Stomach (tissue), 9 donors: ENCODE measurements around the gene SRP14. TPM values are rescaled to one million over a fixed set of nuclear protein-coding genes. Genes with fewer than 3 reads are reported as not detected.

Source experiments
- DNase-seq, 2 donors: peaks; one replicate each; pipeline versions ENCODE4 v3.0.0 to v3.0.0-alpha.2; 2013 to 2019
- H3K27ac ChIP-seq, 5 donors: fragments of 200-600 bp in 4 of 5; sonication (generic) in 4 of 5; one replicate each; pipeline ENCODE4 v1.5.1; 2013 to 2019; ENCODE audit warnings: mild to moderate bottlenecking in 1 of 5, moderate library complexity in 1 of 5
- H3K27me3 ChIP-seq, 3 donors: fragments of 200-600 bp; sonication (generic); one replicate each; pipeline ENCODE4 v1.5.1; 2017 to 2019; ENCODE audit warnings: mixed run types in 1 of 3
- H3K36me3 ChIP-seq, 4 donors: fragments of 200-600 bp; sonication (generic); 1 replicate in 3 of 4; 2 replicates in 1 of 4; pipeline ENCODE4 v1.5.1; 2016 to 2019
- H3K4me1 ChIP-seq, 4 donors: fragments of 200-600 bp; sonication (generic); one replicate each; pipeline ENCODE4 v1.5.1; 2016 to 2019
- H3K4me3 ChIP-seq, 4 donors: fragments of 200-600 bp; sonication (generic) in 3 of 4; one replicate each; pipeline ENCODE4 v1.5.1; 2016 to 2019; ENCODE audit warnings: mild to moderate bottlenecking in 1 of 4
- H3K9me3 ChIP-seq, 4 donors: fragments of 200-600 bp; sonication (generic); one replicate each; pipeline ENCODE4 v1.5.1; 2016 to 2019
- CTCF ChIP-seq, 7 experiments: fragments of 450-650 bp in 4 of 7; fragments of 200-600 bp in 3 of 7; sonication (generic) in 3 of 7; IDR thresholded peaks; one replicate each; pipeline ENCODE4 v1.5.1; 2016 to 2019; ENCODE audit warnings: antibody characterized with exemption in 7 of 7, control low read depth in 2 of 7, mild to moderate bottlenecking in 1 of 7
- EP300 ChIP-seq: sonication (generic); formaldehyde crosslinking; IDR thresholded peaks from one replicate; pipeline ENCODE4 v1.6.1; 2017; ENCODE audit warnings: antibody characterized with exemption
- POLR2A ChIP-seq, 4 donors: fragments of 450-650 bp; IDR thresholded peaks; one replicate each; pipeline ENCODE4 v1.6.1; 2016; ENCODE audit warnings: antibody characterized with exemption in 4 of 4, control low read depth in 2 of 4, mild to moderate bottlenecking in 1 of 4, moderate library complexity in 1 of 4
- POLR2AphosphoS5 ChIP-seq, 3 donors: sonication (generic); formaldehyde crosslinking; IDR thresholded peaks; one replicate each; pipeline ENCODE4 v1.6.1; 2016; ENCODE audit warnings: antibody characterized with exemption in 3 of 3
- WGBS, 5 donors: extraction: QIAGEN DNeasy Blood & Tissue Kit in 3 of 5; methylation state at CpG; one replicate each; pipeline versions ENCODE4 v1.1.5 to v1.1.7; 2013 to 2018; 5-methylcytosine and 5-hydroxymethylcytosine counted together
- intact Hi-C: fragments of 100-400 bp; cut with DNase I; formaldehyde crosslinking; loops from one replicate; pipeline ENCODE4 v1.15.1; 2023; ENCODE audit warnings: low total_unique reads
- polyA plus RNA-seq, 3 donors: library from polyadenylated mRNA; stranded (reverse); fragments of 200-250 nt; gene quantifications; one replicate each; pipeline ENCODE4 v1.2.3, GENCODE V29; 2013
- total RNA-seq, 5 donors: library from RNA; depleted of rRNA; stranded (reverse); fragments of >200 nt; gene quantifications; one replicate each; pipeline versions ENCODE4 v1.1.0 to v1.2.3, GENCODE V29; 2014 to 2016
- donor health status: healthy with polysubstance abuse.
- donor health status: Bipolar disorder and iron deficiency.
- donor health status: healthy.

SRP14 gene
- total and polyA plus RNA-seq, 8 donors: 72.4 to 411 (median 284) TPM

GRCh38 chr15:40043927-40044716, 5.1 kb upstream of the SRP14 start:
- Histone ChIP-seq H3K27me3 (no peaks in the 10 kb centered on the region), H3K27ac (peak overlapping the region in 2 of 5 donors; percentile 65 to 76), H3K9me3 (no peaks in the 10 kb centered on the region), H3K36me3 (no peaks in the 10 kb centered on the region), H3K4me3 (no peak overlapping the region), H3K4me1 (peaks cover 15 to 63% (median 49%) of the 10 kb centered on the region in 4 donors)
- DNase-seq: no peak
- intact Hi-C loops: no loop called here
- TF ChIP-seq POLR2AphosphoS5 (IDR thresholded peaks at IDR 0.05): no peak
- no peak for TF ChIP-seq POLR2A (IDR thresholded peaks at IDR 0.05)
- 57 to 73% (median 67%) methylated on average over 10 of the region's 10 CpGs for whole genome bisulfite sequencing, 5 donors

GRCh38 chr15:40042791-40043320, 3.9 kb upstream of the SRP14 start:
- H3K4me3 ChIP-seq: no peak overlapping the region
- DNase-seq: no peak
- H3K27ac ChIP-seq: no peak overlapping the region
- H3K4me1 ChIP-seq: peaks cover 13 to 55% (median 49%) of the 10 kb centered on the region in 4 donors
- H3K27me3 ChIP-seq: no peaks in the 10 kb centered on the region
- no peaks in the 10 kb centered on the region for H3K9me3 ChIP-seq
- H3K36me3 ChIP-seq: no peaks in the 10 kb centered on the region
- no peak for TF ChIP-seq CTCF (IDR thresholded peaks at IDR 0.05)
- no peak for TF ChIP-seq POLR2A (IDR thresholded peaks at IDR 0.05)
- no peak for TF ChIP-seq EP300
- no peak for TF ChIP-seq POLR2AphosphoS5 (IDR thresholded peaks at IDR 0.05)
- intact Hi-C loops: no loop called here
- 83 to 95% (median 91%) methylated on average over 5 of the region's 5 CpGs for WGBS, 5 donors

GRCh38 chr15:40040770-40041169, 1.8 kb upstream of the SRP14 start:
- intact Hi-C loops: no loop called here
- Histone ChIP-seq H3K36me3 (peaks cover 12 to 15% (median 14%) of the 10 kb centered on the region in 4 donors), H3K4me1 (peaks cover 6 to 52% (median 46%) of the 10 kb centered on the region in 4 donors), H3K27me3 (no peaks in the 10 kb centered on the region), H3K27ac (peak overlapping the region in 3 of 5 donors; percentile 95 to 97 (median 96)), H3K9me3 (no peaks in the 10 kb centered on the region), H3K4me3 (no peak overlapping the region)
- TF ChIP-seq POLR2AphosphoS5 (IDR thresholded peaks at IDR 0.05): no peak
- no peak for TF ChIP-seq POLR2A (IDR thresholded peaks at IDR 0.05)
- TF ChIP-seq EP300: no peak
- no peak for TF ChIP-seq CTCF (IDR thresholded peaks at IDR 0.05)
- WGBS, 5 donors: 72 to 83% (median 80%) methylated on average over 3 of the region's 3 CpGs
- no peak for DNase-seq

GRCh38 chr15:40040293-40040635, 1.3 kb upstream of the SRP14 start:
- peaks cover 6 to 47% (median 41%) of the 10 kb centered on the region in 4 donors for H3K4me1 ChIP-seq
- TF ChIP-seq POLR2AphosphoS5 (IDR thresholded peaks at IDR 0.05): no peak
- no peak for TF ChIP-seq POLR2A (IDR thresholded peaks at IDR 0.05)
- no peak for TF ChIP-seq CTCF (IDR thresholded peaks at IDR 0.05)
- no peak for TF ChIP-seq EP300
- intact Hi-C loops: no loop called here
- H3K27ac ChIP-seq: peak overlapping the region; percentile 19 to 97 (median 95)
- peak overlapping the region in 3 of 4 donors; percentile 75 to 90 (median 89) for H3K4me3 ChIP-seq
- no peak for DNase-seq
- no peaks in the 10 kb centered on the region for H3K9me3 ChIP-seq
- H3K27me3 ChIP-seq: no peaks in the 10 kb centered on the region
- peaks cover 17 to 20% (median 19%) of the 10 kb centered on the region in 4 donors for H3K36me3 ChIP-seq
- 58 to 68% (median 59%) methylated on average over 6 of the region's 6 CpGs for WGBS, 5 donors
